ENCODE results near the gene GAS7. TPM values are rescaled to one million over a fixed set of nuclear protein-coding genes. Genes with fewer than 3 reads are reported as not detected.

The GAS7 gene
- 5.2 and 6.9 TPM in 2 replicates for total RNA-seq (2016; rRNA removed; fragmentation: Illumina TruSeq; extraction: Trizol)
- total RNA-seq (2016; cell fraction: cytosol; rRNA removed; fragmentation: Illumina TruSeq; extraction: Trizol; ENCODE audit: low read depth), result 1.0 and 1.4 TPM in 2 replicates
- 4.7 and 6.1 TPM in 2 replicates for total RNA-seq (2016; cell fraction: insoluble cytoplasmic fraction; rRNA removed; fragmentation: Illumina TruSeq; extraction: Trizol)
- total RNA-seq (2016; cell fraction: membrane; rRNA removed; fragmentation: Illumina TruSeq; extraction: Trizol), result 3.3 and 4.7 TPM in 2 replicates
- total RNA-seq (2016; cell fraction: nucleus; rRNA removed; fragmentation: Illumina TruSeq; extraction: Trizol), result 3.9 and 4.4 TPM in 2 replicates
- polyA plus RNA-seq (2011; rRNA removed), result 0.55 and 1.0 TPM in 2 replicates
- 0.29 and 0.79 TPM in 2 replicates for polyA plus RNA-seq (2011; cell fraction: cytosol; rRNA removed)
- polyA plus RNA-seq (2011; cell fraction: nucleus; rRNA removed), result 0.54 and 0.76 TPM in 2 replicates
- 0.34 and 0.36 TPM in 2 replicates for polyA plus RNA-seq (2012)
- polyA plus RNA-seq (2016; cell fraction: cytosol; fragmentation: Illumina TruSeq; extraction: Trizol; ENCODE audit: low read depth), result 0.76 and 0.88 TPM in 2 replicates
- polyA plus RNA-seq (2016; cell fraction: insoluble cytoplasmic fraction; fragmentation: Illumina TruSeq; extraction: Trizol; ENCODE audit: low read depth), result 3.5 and 3.7 TPM in 2 replicates
- 2.3 and 3.5 TPM in 2 replicates for polyA plus RNA-seq (2016; cell fraction: membrane; fragmentation: Illumina TruSeq; extraction: Trizol; ENCODE audit: low read depth)
- 2.7 and 3.7 TPM in 2 replicates for polyA plus RNA-seq (2016; cell fraction: nucleus; fragmentation: Illumina TruSeq; extraction: Trizol; ENCODE audit: insufficient read depth, low read depth)
- polyA minus RNA-seq (2011; rRNA and poly(A)+ RNA removed; ENCODE audit: low replicate concordance), result 2.3 and 4.2 TPM in 2 replicates
- 1.1 and 1.7 TPM in 2 replicates for polyA minus RNA-seq (2011; cell fraction: cytosol; rRNA and poly(A)+ RNA removed)
- polyA minus RNA-seq (2011; cell fraction: nucleus; rRNA and poly(A)+ RNA removed), result 1.0 and 1.1 TPM in 2 replicates
- percentile 25 among the genes with signal in this experiment for Bru-seq, nascent RNA
- percentile 29 among the genes with signal in this experiment for BruChase-seq, experiment 1, labeled RNA remaining after a 6-hour chase
- BruChase-seq, experiment 2, labeled RNA remaining after a 2-hour chase, result percentile 23 among the genes with signal in this experiment
- long read RNA-seq, experiment 1, partial matches to known transcripts, result 0 of 1 reads
- long read RNA-seq, experiment 1, other reads (novel, unspliced or antisense), result 0 of 1 reads
- long read RNA-seq, experiment 2, partial matches to known transcripts, result 2 of 5 reads
- long read RNA-seq, experiment 2, other reads (novel, unspliced or antisense), result 3 of 5 reads

DNA sequence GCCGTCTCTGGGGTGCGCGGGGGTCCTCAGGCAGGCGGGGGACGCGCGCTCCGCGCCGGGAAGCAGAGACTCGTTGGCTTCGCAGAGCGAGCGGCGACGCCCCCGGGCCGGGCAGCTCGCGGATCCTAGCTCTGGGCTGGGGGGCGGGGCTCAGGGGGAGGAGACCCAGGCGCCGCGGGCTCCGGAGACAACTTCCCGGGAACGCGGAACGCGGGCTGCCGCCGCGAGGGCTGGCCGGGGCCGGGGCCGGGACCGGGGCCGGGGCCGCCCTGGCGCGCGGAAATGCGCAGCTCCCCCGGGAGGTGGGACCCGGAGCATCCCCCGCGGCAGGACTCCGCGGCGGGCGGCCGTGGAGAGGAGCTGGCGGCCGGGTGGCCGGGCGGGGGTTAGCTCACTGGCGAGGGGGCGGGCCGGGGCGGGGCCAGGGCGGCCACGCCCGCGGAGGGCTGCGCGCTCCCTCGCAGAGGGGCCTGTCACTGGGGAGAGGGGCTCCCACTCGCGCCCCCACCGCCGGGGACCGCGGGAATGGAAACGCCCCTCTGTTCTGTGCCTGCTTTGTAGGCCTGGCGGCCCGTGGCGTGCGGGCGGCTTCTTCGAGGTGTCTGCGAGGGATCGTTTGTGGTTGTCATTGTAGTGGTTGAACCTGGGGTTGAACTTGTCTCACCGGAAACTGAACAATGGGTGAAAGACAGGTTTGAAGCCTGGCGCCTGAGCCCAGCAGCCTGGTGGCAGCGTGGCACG is at the start of gene GAS7:
TSS of gene GAS7 (minus strand) at position 98 of the 741 bp plus-strand sequence.
- H3K4me1 ChIP-seq (ENCODE audit: insufficient read depth, low read length), result no peaks in the 10 kb centered on the region
- H3K27ac ChIP-seq (ENCODE audit: extremely low read length, insufficient read depth, low read length), result no peak within 1 kb of the TSS
- ChIA-PET POLR2A (no interaction called here), CTCF (ENCODE audit: low intra/inter-chr PET ratio, low total read pairs) (no interaction called here)
- H2AFZ ChIP-seq (ENCODE audit: low read length), result no peak within 1 kb of the TSS
- no peaks in the 10 kb centered on the region for H3K79me2 ChIP-seq (ENCODE audit: insufficient read depth, low read length)
- whole genome bisulfite sequencing (ENCODE audit: low lambda C conversion rate), result 85% methylated on average over 29 of the region's 86 CpGs
- H3K4me2 ChIP-seq (ENCODE audit: low read depth, low read length), result no peak within 1 kb of the TSS
- ATAC-seq, result no peak
- H3K9ac ChIP-seq (ENCODE audit: insufficient read depth, low read depth, low read length), result no peak within 1 kb of the TSS
- in situ Hi-C loops (cut with HindIII; ENCODE audit: extremely low pct_ligation_motif_present, low pct_unique_long_range_greater_than_20kb), result no loop called here
- BruUV-seq (replicated peaks), result no TSS peak
- H3K27me3 ChIP-seq (ENCODE audit: control insufficient read depth in 1 of 2, insufficient read depth in 2 of 2, low read length in 2 of 2), result no peaks in the 10 kb centered on the region
- H4K20me1 ChIP-seq (ENCODE audit: insufficient read depth, low read length), result no peaks in the 10 kb centered on the region
- H3K4me3 ChIP-seq (replicated peaks in 1 of 3; ENCODE audit: insufficient read depth in 1 of 3, low read depth in 2 of 3, low read length in 3 of 3), result no peak within 1 kb of the TSS
- peaks cover 8% of the 10 kb centered on the region for H3K9me3 ChIP-seq (ENCODE audit: low read length)
- DNase-seq (ENCODE audit: low spot score), result no peak
- intact Hi-C loops (cut with micrococcal nuclease; ENCODE audit: unreplicated experiment), result no loop called here
- H3K36me3 ChIP-seq (replicated peaks in 1 of 2; ENCODE audit: control insufficient read depth in 1 of 2, insufficient read depth in 2 of 2, low read length in 2 of 2), result no peaks in the 10 kb centered on the region
- no peak for TF ChIP-seq PAWR (CRISPR knock-in tag; IDR thresholded peaks at IDR 0.05; ENCODE audit: borderline replicate concordance)
- FAIRE-seq, result no peak

DNA sequence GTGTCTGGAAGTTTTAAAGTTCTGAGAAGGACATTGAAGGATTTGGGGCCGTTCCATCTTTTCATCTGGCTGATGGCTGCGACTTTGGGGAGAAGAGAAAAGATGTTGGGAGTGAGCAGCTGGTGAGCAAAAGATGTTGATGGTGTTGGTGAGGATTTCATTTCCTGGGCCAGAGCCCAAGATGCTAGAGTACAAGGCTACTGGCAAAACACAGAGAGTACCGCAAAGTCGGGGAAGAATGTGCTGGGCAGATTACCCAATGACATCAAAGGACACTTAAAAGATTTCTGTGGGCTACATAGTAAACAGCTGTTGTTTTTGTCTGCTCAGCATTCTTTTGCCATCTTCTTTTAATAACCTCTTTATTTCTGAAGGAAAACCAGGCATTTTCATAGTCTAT is 49.4 kb upstream of the GAS7 start:
- FAIRE-seq, result no peak
- 2% methylated on average over 4 of the region's 4 CpGs for WGBS (ENCODE audit: low lambda C conversion rate)
- no peak overlapping the region for H2AFZ ChIP-seq (ENCODE audit: low read length)
- TF ChIP-seq, protein P1, sequence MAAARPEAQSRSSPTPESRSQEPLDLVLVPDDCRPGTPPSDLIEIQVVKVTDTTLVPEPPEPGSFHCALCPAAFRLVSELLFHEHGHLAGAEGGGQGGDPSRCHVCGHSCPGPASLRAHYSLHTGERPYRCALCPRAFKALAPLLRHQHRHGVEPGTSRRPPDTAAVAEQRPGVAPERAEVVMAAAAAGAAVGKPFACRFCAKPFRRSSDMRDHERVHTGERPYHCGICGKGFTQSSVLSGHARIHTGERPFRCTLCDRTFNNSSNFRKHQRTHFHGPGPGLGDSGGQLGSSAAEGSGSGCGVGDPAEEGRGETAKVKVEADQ (CRISPR knock-in tag; IDR thresholded peaks at IDR 0.05; ENCODE audit: borderline replicate concordance), result no peak
- TF ChIP-seq TEAD3 (CRISPR knock-in tag; optimal IDR thresholded peaks at IDR 0.05; ENCODE audit: borderline replicate concordance) (no peak), ZNF530 (CRISPR knock-in tag; IDR thresholded peaks at IDR 0.05; ENCODE audit: low read depth) (no peak), POGZ (CRISPR knock-in tag; IDR thresholded peaks at IDR 0.05) (no peak), SP4 (CRISPR knock-in tag; IDR thresholded peaks at IDR 0.05) (no peak), RBM39 (IDR thresholded peaks at IDR 0.05; ENCODE audit: low read depth, low read length, poor library complexity, severe bottlenecking) (no peak), FOSL1 (CRISPR knock-in tag; IDR thresholded peaks at IDR 0.05; ENCODE audit: borderline replicate concordance) (no peak), MLLT10 (CRISPR knock-in tag; IDR thresholded peaks at IDR 0.05) (no peak)
- TF ChIP-seq, protein P2, sequence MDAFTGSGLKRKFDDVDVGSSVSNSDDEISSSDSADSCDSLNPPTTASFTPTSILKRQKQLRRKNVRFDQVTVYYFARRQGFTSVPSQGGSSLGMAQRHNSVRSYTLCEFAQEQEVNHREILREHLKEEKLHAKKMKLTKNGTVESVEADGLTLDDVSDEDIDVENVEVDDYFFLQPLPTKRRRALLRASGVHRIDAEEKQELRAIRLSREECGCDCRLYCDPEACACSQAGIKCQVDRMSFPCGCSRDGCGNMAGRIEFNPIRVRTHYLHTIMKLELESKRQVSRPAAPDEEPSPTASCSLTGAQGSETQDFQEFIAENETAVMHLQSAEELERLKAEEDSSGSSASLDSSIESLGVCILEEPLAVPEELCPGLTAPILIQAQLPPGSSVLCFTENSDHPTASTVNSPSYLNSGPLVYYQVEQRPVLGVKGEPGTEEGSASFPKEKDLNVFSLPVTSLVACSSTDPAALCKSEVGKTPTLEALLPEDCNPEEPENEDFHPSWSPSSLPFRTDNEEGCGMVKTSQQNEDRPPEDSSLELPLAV (CRISPR knock-in tag; conservative IDR thresholded peaks at IDR 0.05; ENCODE audit: low read depth), result no peak

More for the DNA sequence above, 49.4 kb upstream of the GAS7 start:
- in situ Hi-C loops (cut with HindIII; ENCODE audit: extremely low pct_ligation_motif_present, low pct_unique_long_range_greater_than_20kb) (no loop called here), intact Hi-C loops (cut with micrococcal nuclease; ENCODE audit: unreplicated experiment) (no loop called here)
- no peaks in the 10 kb centered on the region for H3K79me2 ChIP-seq (ENCODE audit: insufficient read depth, low read length)
- H3K4me1 ChIP-seq (ENCODE audit: insufficient read depth, low read length), result no peaks in the 10 kb centered on the region
- H3K4me2 ChIP-seq (ENCODE audit: low read depth, low read length), result no peak overlapping the region
- peaks cover 0 to 4% of the 10 kb centered on the region in 2 experiments; a peak in 1 of 5 replicates for H3K27me3 ChIP-seq (ENCODE audit: control insufficient read depth in 1 of 2, insufficient read depth in 2 of 2, low read length in 2 of 2)
- BruUV-seq (replicated peaks), result no TSS peak
- H3K27ac ChIP-seq (ENCODE audit: extremely low read length, insufficient read depth, low read length), result no peak overlapping the region
- H3K9me3 ChIP-seq (ENCODE audit: low read length), result no peaks in the 10 kb centered on the region
- ATAC-seq, result no peak
- ChIA-PET CTCF (ENCODE audit: low intra/inter-chr PET ratio, low total read pairs) (no interaction called here), POLR2A (no interaction called here)
- H3K36me3 ChIP-seq (replicated peaks in 1 of 2; ENCODE audit: control insufficient read depth in 1 of 2, insufficient read depth in 2 of 2, low read length in 2 of 2), result no peaks in the 10 kb centered on the region
- H3K4me3 ChIP-seq (replicated peaks in 1 of 3; ENCODE audit: insufficient read depth in 1 of 3, low read depth in 2 of 3, low read length in 3 of 3), result no peak overlapping the region
- no peak for DNase-seq (ENCODE audit: low spot score)
- no peak overlapping the region for H3K9ac ChIP-seq (ENCODE audit: insufficient read depth, low read depth, low read length)
- H4K20me1 ChIP-seq (ENCODE audit: insufficient read depth, low read length), result no peaks in the 10 kb centered on the region
